ENCODE measurements around the gene HEXIM1.

HEXIM1 gene

DNA sequence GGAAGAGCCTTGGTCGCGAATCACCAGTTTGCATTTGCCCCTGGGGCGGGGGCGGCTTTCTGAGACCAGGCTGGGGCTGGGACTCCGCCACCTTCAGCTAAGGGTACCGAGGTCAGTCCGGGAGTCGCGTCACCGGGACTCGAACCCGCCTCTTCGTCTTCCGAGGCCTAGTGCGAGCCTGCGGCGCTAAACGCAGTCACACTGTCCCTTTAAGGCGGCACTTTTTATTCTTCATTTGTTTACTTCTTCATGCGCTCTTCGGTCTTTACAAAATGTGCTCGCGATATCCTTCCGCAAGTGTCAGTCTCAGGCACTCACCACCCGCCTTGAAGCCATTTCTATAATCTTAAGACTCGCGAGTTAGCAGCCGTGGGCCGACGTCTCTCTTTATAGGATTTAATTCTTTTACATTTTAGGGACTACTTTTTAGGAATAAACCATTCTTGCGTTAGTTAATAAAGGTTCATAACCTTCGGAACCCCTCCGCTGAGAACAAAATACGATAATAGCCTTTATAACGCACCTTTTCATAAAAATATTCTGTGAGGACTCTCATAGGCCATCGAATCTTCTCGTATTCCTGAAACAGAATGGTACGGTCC is 593 bp upstream of the HEXIM1 start:
- peak; percentile 95 for DNase-seq (ENCODE audit: low spot score)

- peak; percentile 89 for DNase-seq (ENCODE audit: low spot score)
Measured at GRCh38 chr17:45149037-45149668, 878 bp downstream of the HEXIM1 start.

GRCh38 chr17:45149669-45150664 is 1.7 kb downstream of the HEXIM1 start:
- peak; percentile 57 for DNase-seq (ENCODE audit: low spot score)

GRCh38 chr17:45150911-45151809 is 2.9 kb downstream of the HEXIM1 start:
- peak; percentile 56 for DNase-seq (ENCODE audit: low spot score)

DNA sequence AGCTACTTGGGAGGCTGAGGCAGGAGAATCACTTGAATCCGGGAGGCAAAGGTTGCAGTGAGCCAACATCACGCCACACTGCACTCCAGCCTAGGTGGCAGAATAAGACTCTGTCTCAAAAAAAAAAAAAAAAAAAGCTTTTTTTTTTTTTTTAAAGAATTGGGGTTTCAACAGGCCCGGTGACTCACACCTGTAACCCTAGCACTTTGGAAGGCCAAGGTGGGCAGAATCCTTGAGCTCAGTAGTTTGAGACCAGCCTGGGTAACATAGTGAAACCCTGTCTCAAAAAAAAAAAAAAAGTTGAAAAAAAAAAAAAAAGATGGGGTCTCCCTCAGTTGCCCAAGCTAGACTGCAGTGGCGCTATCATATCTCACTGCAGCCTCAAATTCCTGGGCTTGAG is 6.8 kb downstream of the HEXIM1 start:
- no peak for DNase-seq (ENCODE audit: low spot score)

GRCh38 chr17:45155483-45155882 is 7.2 kb downstream of the HEXIM1 start:
- no peak for DNase-seq (ENCODE audit: low spot score)

- no peak for DNase-seq (ENCODE audit: low spot score)
Measured at GRCh38 chr17:45156242-45156641, 8.0 kb downstream of the HEXIM1 start.

GRCh38 chr17:45160447-45161287 is 12.4 kb downstream of the HEXIM1 start:
- DNase-seq (ENCODE audit: low spot score), result peak; percentile 75

DNA sequence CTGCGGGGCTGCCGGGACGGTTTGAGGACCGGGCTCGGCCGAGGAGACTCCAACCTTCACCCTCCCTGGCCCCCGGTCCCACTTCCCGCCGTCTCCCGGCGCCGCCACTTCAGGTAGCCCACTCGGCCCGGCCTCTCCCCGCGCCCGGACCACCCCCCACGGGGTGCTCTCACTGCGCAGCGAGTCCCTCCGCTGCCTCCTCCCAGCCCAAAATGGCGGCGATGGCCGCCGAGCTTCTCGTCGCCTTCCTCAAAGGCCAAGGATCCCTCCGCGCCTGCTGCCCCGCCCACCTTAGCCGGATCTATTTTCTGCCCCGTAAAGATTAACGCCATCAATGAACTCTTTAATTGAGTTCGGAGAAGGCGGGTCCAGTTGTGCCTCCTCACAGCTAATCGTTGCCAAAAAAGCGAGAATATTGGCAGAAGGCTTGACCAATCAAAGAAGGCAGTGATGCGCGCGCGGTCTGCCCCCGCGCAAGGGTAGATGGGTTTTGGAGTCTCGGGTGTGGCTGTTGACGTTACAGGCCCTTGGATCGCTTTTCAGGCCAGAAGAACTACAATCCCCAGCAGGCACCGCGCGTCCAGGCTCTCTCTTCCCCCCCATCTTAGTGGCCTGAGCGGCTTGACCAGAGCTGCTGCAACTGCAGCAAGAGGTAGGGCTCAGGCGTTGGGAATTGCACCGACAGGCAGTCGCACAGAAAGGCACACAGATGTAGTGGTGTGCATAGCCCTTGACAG is 13.2 kb downstream of the HEXIM1 start, which contains the start of gene HEXIM2:
HEXIM2 (plus strand) TSS at position 588 of the 737 bp plus-strand sequence. CDS start 919 bp downstream, outside the sequence.
- peak; percentile 100 for DNase-seq (ENCODE audit: low spot score)

GRCh38 chr17:45162025-45162687 is 13.9 kb downstream of the HEXIM1 start:
- DNase-seq (ENCODE audit: low spot score), result no peak

DNA sequence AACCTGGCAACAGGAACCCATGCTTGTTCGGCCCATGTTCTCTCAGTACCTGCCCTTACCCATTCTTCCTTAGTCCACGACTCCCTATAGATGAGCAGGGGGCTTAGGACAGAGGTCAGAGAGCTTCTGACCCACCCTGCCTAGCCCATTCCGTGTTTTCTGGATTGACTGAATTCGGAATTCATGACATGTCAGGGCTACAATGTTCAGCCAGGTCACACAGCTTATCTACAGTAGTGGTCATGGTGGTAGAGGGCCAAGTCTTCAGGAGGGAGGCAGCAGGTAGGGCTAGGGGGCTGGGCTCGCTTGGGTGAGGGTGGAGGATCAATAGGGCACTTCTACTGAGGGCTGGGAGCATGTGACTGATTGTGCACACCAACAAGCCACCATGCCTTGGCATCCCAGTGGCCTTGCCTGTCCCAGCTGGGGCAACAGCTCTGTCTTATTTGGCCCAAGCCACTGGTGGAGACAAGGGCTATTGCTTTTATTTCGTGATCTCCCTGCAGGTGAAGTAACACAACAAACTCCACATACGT is 16.5 kb downstream of the HEXIM1 start:
- no peak for DNase-seq (ENCODE audit: low spot score)

- peak; percentile 52 for DNase-seq (ENCODE audit: low spot score)
Measured at GRCh38 chr17:45168991-45169752, 20.9 kb downstream of the HEXIM1 start.

DNA sequence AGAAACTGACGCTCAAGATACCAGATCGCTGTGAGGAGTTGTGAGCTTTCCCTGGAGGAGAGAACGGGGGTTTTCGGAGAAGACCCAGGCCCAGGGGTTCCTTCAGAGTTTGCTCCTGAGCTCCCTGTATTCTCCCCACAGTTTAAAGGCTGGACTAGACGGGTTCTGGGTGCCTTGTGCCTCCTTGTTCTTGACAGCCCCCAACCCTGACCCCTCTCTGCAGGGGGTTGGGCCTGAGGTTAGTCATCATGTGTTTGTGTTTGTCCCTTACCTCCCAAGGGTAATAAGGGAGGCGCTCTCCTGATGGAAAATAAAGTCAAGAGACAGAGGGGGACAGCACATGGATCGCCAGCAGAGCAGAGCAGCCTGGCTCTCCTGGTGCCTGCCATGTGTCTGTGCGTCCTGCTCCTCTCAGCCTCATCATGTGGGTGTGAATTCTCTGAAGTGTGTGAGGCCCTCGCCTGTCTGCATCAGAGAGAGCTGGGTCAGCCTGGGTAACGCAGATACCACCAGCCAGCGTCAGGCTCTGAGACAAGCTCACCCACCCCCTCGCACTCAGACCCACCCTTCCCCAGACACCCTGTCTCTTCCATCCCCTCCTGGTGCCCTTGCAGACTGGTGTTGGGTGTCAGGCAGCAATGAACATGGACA is 22.1 kb downstream of the HEXIM1 start:
- no peak for DNase-seq (ENCODE audit: low spot score)

- peak; percentile 56 for DNase-seq (ENCODE audit: low spot score)
Measured at GRCh38 chr17:45170931-45171337, 22.7 kb downstream of the HEXIM1 start.

- DNase-seq (ENCODE audit: low spot score), result peak; percentile 75
Measured at GRCh38 chr17:45171338-45172231, 23.3 kb downstream of the HEXIM1 start.

DNA sequence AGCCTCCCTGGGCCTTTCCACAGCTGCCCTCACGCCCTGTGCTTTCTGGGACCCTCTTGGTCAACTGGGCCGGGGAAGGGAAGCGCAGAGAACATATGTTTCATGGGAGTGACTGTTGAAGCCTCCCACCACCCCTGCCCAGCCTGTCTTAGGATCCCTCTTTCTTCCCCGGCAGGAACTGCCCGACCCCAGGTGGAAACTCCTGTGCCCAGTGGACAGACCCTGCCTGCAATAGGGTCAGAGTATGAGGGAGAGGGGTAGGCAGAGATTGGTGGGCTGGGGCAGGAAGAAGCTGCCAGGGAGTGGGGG is 23.9 kb downstream of the HEXIM1 start:
- DNase-seq (ENCODE audit: low spot score), result no peak

Measured in cerebellar cortex (tissue), 1 donor.